Spleen (tissue), 11 donors: ENCODE data around the gene DGKH. TPM values are rescaled to one million over a fixed set of nuclear protein-coding genes. Genes with fewer than 3 reads are reported as not detected.

Experiments used
- DNase-seq: peaks from one replicate; pipeline ENCODE4 v3.0.0-alpha.2; 2020
- H3K27ac ChIP-seq, 8 donors: fragments of 200-600 bp; sonication (generic) in 7 of 8; 1 replicate in 4 of 8; 2 replicates in 4 of 8; pipeline versions ENCODE4 v1.5.0 to v1.8.0; 2016 to 2021; ENCODE audit warnings: inconsistent platforms in 4 of 8, mild to moderate bottlenecking in 4 of 8, moderate library complexity in 1 of 8
- H3K27me3 ChIP-seq, 7 donors: fragments of 200-600 bp; sonication (generic) in 6 of 7; replicated peaks in 1 of 7; 1 replicate in 4 of 7; 2 replicates in 3 of 7; pipeline versions ENCODE4 v1.5.0 to v1.8.0; 2016 to 2021; ENCODE audit warnings: inconsistent platforms in 3 of 7, mild to moderate bottlenecking in 1 of 7
- H3K36me3 ChIP-seq, 6 donors: fragments of 200-600 bp; sonication (generic) in 5 of 6; 1 replicate in 4 of 6; 2 replicates in 2 of 6; pipeline versions ENCODE4 v1.5.0 to v1.8.0; 2016 to 2021; ENCODE audit warnings: inconsistent platforms in 2 of 6
- H3K4me1 ChIP-seq, 6 donors: fragments of 200-600 bp; sonication (generic) in 5 of 6; 1 replicate in 3 of 6; 2 replicates in 3 of 6; pipeline versions ENCODE4 v1.5.0 to v1.8.0; 2016 to 2021; ENCODE audit warnings: inconsistent platforms in 3 of 6
- H3K4me3 ChIP-seq, 8 donors: fragments of 200-600 bp; sonication (generic) in 7 of 8; 1 replicate in 4 of 8; 2 replicates in 4 of 8; pipeline versions ENCODE4 v1.5.0 to v1.8.0; 2016 to 2021; ENCODE audit warnings: inconsistent platforms in 4 of 8, mild to moderate bottlenecking in 4 of 8, moderate library complexity in 2 of 8
- H3K9me3 ChIP-seq, 8 donors: fragments of 200-600 bp; sonication (generic) in 7 of 8; 1 replicate in 4 of 8; 2 replicates in 4 of 8; pipeline versions ENCODE4 v1.5.0 to v1.8.0; 2016 to 2021; ENCODE audit warnings: inconsistent platforms in 4 of 8
- CTCF ChIP-seq, 11 experiments: fragments of 200-600 bp in 7 of 11; fragments of 450-650 bp in 4 of 11; sonication (generic) in 4 of 11; IDR thresholded peaks in 8 of 11; conservative IDR thresholded peaks in 3 of 11; 1 replicate in 7 of 11; 2 replicates in 4 of 11; pipeline versions ENCODE4 v1.4.0 to v1.8.0; 2016 to 2021; ENCODE audit warnings: antibody characterized with exemption in 11 of 11, inconsistent platforms in 4 of 11, mild to moderate bottlenecking in 1 of 11
- POLR2A ChIP-seq, 3 donors: fragments of 450-650 bp; IDR thresholded peaks; one replicate each; pipeline ENCODE4 v1.5.1; 2017; ENCODE audit warnings: antibody characterized with exemption in 3 of 3, mild to moderate bottlenecking in 1 of 3
- POLR2AphosphoS5 ChIP-seq, 3 donors: sonication (generic); formaldehyde crosslinking; IDR thresholded peaks; one replicate each; pipeline ENCODE4 v1.5.1; 2017; ENCODE audit warnings: antibody characterized with exemption in 3 of 3
- WGBS, 5 donors: extraction: QIAGEN DNeasy Blood & Tissue Kit in 3 of 5; methylation state at CpG; one replicate each; pipeline versions ENCODE4 v1.1.5 to v1.1.7; 2013 to 2018; 5-methylcytosine and 5-hydroxymethylcytosine counted together
- intact Hi-C: fragments of 100-400 bp; cut with DNase I; formaldehyde crosslinking; loops from one replicate; pipeline ENCODE4 v1.15.0; 2023; ENCODE audit warnings: low total_unique reads
- polyA plus RNA-seq, 3 donors: library from polyadenylated mRNA; stranded (reverse); fragments of 200-250 nt; gene quantifications; one replicate each; pipeline ENCODE4 v1.2.1, GENCODE V29; 2013
- total RNA-seq, 7 donors: library from RNA; depleted of rRNA in 3 of 7; stranded (reverse); fragments of >200 nt in 3 of 7; fragmentation: NEBNext Ultra II Directional in 4 of 7; extraction: Animal tissue kit (Norgen Biotek cat#: 25700) in 4 of 7; gene quantifications; one replicate each; pipeline versions ENCODE4 v1.1.0 to v1.2.1, GENCODE V29; 2016 to 2021
- donor health status: healthy with polysubstance abuse.
- donor health status: DM: no; HTN: no; CAD: no; lungs with moderate emphysema.
- donor health status: DM: no; HTN: no; CAD: no.
- donor health status: Bipolar disorder and iron deficiency.
- donor health status: healthy.
- donor health status: DM: no; HTN: no; CAD: no.
- donor health status: DM: yes; HTN: yes; CAD: no.

Gene DGKH
- total and polyA plus RNA-seq, 10 donors, result 0.52 to 15.3 (median 10.8) TPM

GRCh38 chr13:42275506-42275905 lies 227.1 kb downstream of the DGKH start:
- Histone ChIP-seq H3K9me3 (no peaks in the 10 kb centered on the region), H3K27me3 (no peaks in the 10 kb centered on the region), H3K36me3 (no peaks in the 10 kb centered on the region), H3K4me1 (peaks cover 20 to 91% (median 70%) of the 10 kb centered on the region in 6 donors), H3K27ac (peak overlapping the region in 5 of 8 donors; percentile 65 to 96 (median 94)), H3K4me3 (peak overlapping the region in 1 of 8 donors; percentile 1)
- intact Hi-C loops, result no loop called here
- TF ChIP-seq CTCF (IDR thresholded peaks at IDR 0.05 in 8 of 11, conservative IDR thresholded peaks at IDR 0.05 in 3 of 11) (no peak), POLR2A (IDR thresholded peaks at IDR 0.05) (no peak), POLR2AphosphoS5 (IDR thresholded peaks at IDR 0.05) (no peak)
- 82 to 89% (median 84%) methylated on average over 4 of the region's 4 CpGs for WGBS, 5 donors
- DNase-seq, result no peak

- intact Hi-C loops, result no loop called here
- WGBS, 5 donors, result 70 to 88% (median 84%) methylated on average over 3 of the region's 3 CpGs
- TF ChIP-seq POLR2AphosphoS5 (IDR thresholded peaks at IDR 0.05) (no peak), CTCF (IDR thresholded peaks at IDR 0.05 in 8 of 11, conservative IDR thresholded peaks at IDR 0.05 in 3 of 11) (no peak), POLR2A (IDR thresholded peaks at IDR 0.05) (no peak)
Measured at GRCh38 chr13:42276683-42277082, 228.2 kb downstream of the DGKH start.

GRCh38 chr13:42277618-42278276 lies 229.3 kb downstream of the DGKH start:
- Histone ChIP-seq H3K27me3 (no peaks in the 10 kb centered on the region), H3K9me3 (no peaks in the 10 kb centered on the region), H3K4me3 (no peak overlapping the region), H3K36me3 (no peaks in the 10 kb centered on the region), H3K4me1 (peaks cover 17 to 98% (median 60%) of the 10 kb centered on the region in 6 donors), H3K27ac (peak overlapping the region in 1 of 8 donors; percentile 13)
- no peak for DNase-seq
- intact Hi-C loops, result no loop called here
- no peak for TF ChIP-seq POLR2A (IDR thresholded peaks at IDR 0.05)
- TF ChIP-seq POLR2AphosphoS5 (IDR thresholded peaks at IDR 0.05), result no peak
- TF ChIP-seq CTCF (IDR thresholded peaks at IDR 0.05 in 8 of 11, conservative IDR thresholded peaks at IDR 0.05 in 3 of 11), result no peak
- 87 to 96% (median 88%) methylated on average over 7 of the region's 7 CpGs for WGBS, 5 donors

More at GRCh38 chr13:42276683-42277082, 228.2 kb downstream of the DGKH start:
- H3K4me1 ChIP-seq, result peaks cover 17 to 94% (median 63%) of the 10 kb centered on the region in 6 donors
- peak overlapping the region in 2 of 8 donors; percentile 65 to 94 for H3K27ac ChIP-seq
- H3K27me3 ChIP-seq, result no peaks in the 10 kb centered on the region
- no peak overlapping the region for H3K4me3 ChIP-seq
- no peak for DNase-seq
- no peaks in the 10 kb centered on the region for H3K36me3 ChIP-seq
- no peaks in the 10 kb centered on the region for H3K9me3 ChIP-seq

GRCh38 chr13:42279080-42279479 lies 230.6 kb downstream of the DGKH start:
- Histone ChIP-seq H3K27ac (no peak overlapping the region), H3K27me3 (no peaks in the 10 kb centered on the region), H3K9me3 (no peaks in the 10 kb centered on the region), H3K36me3 (no peaks in the 10 kb centered on the region), H3K4me3 (no peak overlapping the region), H3K4me1 (peaks cover 17 to 97% (median 49%) of the 10 kb centered on the region in 6 donors)
- DNase-seq, result no peak
- no peak for TF ChIP-seq POLR2A (IDR thresholded peaks at IDR 0.05)
- TF ChIP-seq CTCF (IDR thresholded peaks at IDR 0.05 in 8 of 11, conservative IDR thresholded peaks at IDR 0.05 in 3 of 11), result no peak
- no peak for TF ChIP-seq POLR2AphosphoS5 (IDR thresholded peaks at IDR 0.05)
- intact Hi-C loops, result no loop called here
- 38 to 56% (median 44%) methylated on average over 6 of the region's 6 CpGs for WGBS, 5 donors
